ENCODE data around the gene UBE2E2. TPM values are rescaled to one million over a fixed set of nuclear protein-coding genes. Genes with fewer than 3 reads are reported as not detected.
A peak's percentile ranks its signal among the peaks of the same experiment; 100 is the strongest.

UBE2E2 gene
- 10 to 100 TPM; 23.2 to 34.5 TPM for total RNA-seq
- polyA plus RNA-seq (2013, experiment 1 of 2) = 41.5 TPM
- 40.2 TPM for polyA plus RNA-seq (2013, experiment 2 of 2)
- long read RNA-seq, experiment 1, partial matches to known transcripts = 1 of 1 reads
- long read RNA-seq, experiment 1, other reads (novel, unspliced or antisense) = 0 of 1 reads
- long read RNA-seq, experiment 2, partial matches to known transcripts = 1 of 8 reads
- long read RNA-seq, experiment 2, other reads (novel, unspliced or antisense) = 7 of 8 reads
- long read RNA-seq, experiment 3, partial matches to known transcripts = 0 of 2 reads
- long read RNA-seq, experiment 3, other reads (novel, unspliced or antisense) = 1 of 2 reads
- long read RNA-seq, experiment 4 = 0 reads

- peak within 1 kb of the TSS; percentile 40 for H3K27ac ChIP-seq (ENCODE audit: low read depth, low read length)
- H3K36me3 Mint-ChIP-seq (ENCODE audit: low read depth) = no peaks in the 10 kb centered on the region
Measured at GRCh38 chr3:23202921-23203707, at the start of gene UBE2E2. Gene UBE2E2, plus strand, starts transcription at chr3:23203327.

GRCh38 chr3:23153436-23153835 is 49.7 kb upstream of the UBE2E2 start:
- WGBS, 2 experiments (ENCODE audit: insufficient coverage in 1 of 2, insufficient read length in 1 of 2) = 84% methylated on average over 1 of the region's 1 CpG; no CpG with 5 or more reads in 1 of the 2 experiments
- H3K4me3 ChIP-seq (ENCODE audit: low read length) = no peak overlapping the region
- no peak overlapping the region for H3K9ac ChIP-seq (ENCODE audit: extremely low read depth, low read length, poor library complexity, severe bottlenecking)
- TF ChIP-seq CTCF (conservative IDR thresholded peaks at IDR 0.05) = no peak
- Mint-ChIP-seq H3K4me1 (peaks cover 1% of the 10 kb centered on the region), H3K4me3 (no peak overlapping the region), H3K9me3 (peaks cover 10% of the 10 kb centered on the region), H3K36me3 (ENCODE audit: low read depth) (no peaks in the 10 kb centered on the region), H3K27ac (no peak overlapping the region), H3K27me3 (ENCODE audit: insufficient read depth) (no peaks in the 10 kb centered on the region)
- H3K27ac ChIP-seq (ENCODE audit: low read depth, low read length) = no peak overlapping the region
- no peaks in the 10 kb centered on the region for H3K36me3 ChIP-seq (ENCODE audit: control insufficient read depth, insufficient read depth, low read length)
- no peaks in the 10 kb centered on the region for H3K4me1 ChIP-seq (ENCODE audit: control insufficient read depth, insufficient read depth, low read length)
- peaks cover 5% of the 10 kb centered on the region for H3K9me3 ChIP-seq (ENCODE audit: control insufficient read depth, low read length)
- H3K27me3 ChIP-seq (ENCODE audit: control insufficient read depth, insufficient read depth, low read length, poor library complexity, severe bottlenecking) = no peaks in the 10 kb centered on the region
- no peak for DNase-seq

More at GRCh38 chr3:23202921-23203707, at the start of gene UBE2E2:
- peak within 1 kb of the TSS; percentile 78 for H3K4me3 Mint-ChIP-seq
- Histone ChIP-seq H3K27me3 (ENCODE audit: control insufficient read depth, insufficient read depth, low read length, poor library complexity, severe bottlenecking) (peaks cover 22% of the 10 kb centered on the region), H3K9me3 (ENCODE audit: control insufficient read depth, low read length) (no peaks in the 10 kb centered on the region), H3K4me3 (ENCODE audit: low read length) (peak within 1 kb of the TSS; percentile 94), H3K9ac (ENCODE audit: extremely low read depth, low read length, poor library complexity, severe bottlenecking) (peak within 1 kb of the TSS; percentile 74), H3K4me1 (ENCODE audit: control insufficient read depth, insufficient read depth, low read length) (peaks cover 15% of the 10 kb centered on the region), H3K36me3 (ENCODE audit: control insufficient read depth, insufficient read depth, low read length) (no peaks in the 10 kb centered on the region)
- DNase-seq = peak; percentile 91
- H3K27ac Mint-ChIP-seq = peak within 1 kb of the TSS; percentile 60
- peaks cover 28% of the 10 kb centered on the region for H3K4me1 Mint-ChIP-seq
- H3K9me3 Mint-ChIP-seq = no peaks in the 10 kb centered on the region
- peaks cover 43% of the 10 kb centered on the region for H3K27me3 Mint-ChIP-seq (ENCODE audit: insufficient read depth)
- no peak for TF ChIP-seq CTCF (conservative IDR thresholded peaks at IDR 0.05)
- WGBS, 2 experiments (ENCODE audit: insufficient coverage in 1 of 2, insufficient read length in 1 of 2) = 0% methylated on average over 18 to 99 of the region's 101 CpGs

GRCh38 chr3:23157331-23157730 is 45.8 kb upstream of the UBE2E2 start:
- H3K4me3 Mint-ChIP-seq = no peak overlapping the region

More at GRCh38 chr3:23157331-23157730, 45.8 kb upstream of the UBE2E2 start:
- WGBS, 2 experiments (ENCODE audit: insufficient coverage in 1 of 2, insufficient read length in 1 of 2) = 96 to 100% methylated on average over 3 of the region's 3 CpGs
- Histone ChIP-seq H3K27ac (ENCODE audit: low read depth, low read length) (no peak overlapping the region), H3K4me1 (ENCODE audit: control insufficient read depth, insufficient read depth, low read length) (no peaks in the 10 kb centered on the region), H3K36me3 (ENCODE audit: control insufficient read depth, insufficient read depth, low read length) (no peaks in the 10 kb centered on the region), H3K27me3 (ENCODE audit: control insufficient read depth, insufficient read depth, low read length, poor library complexity, severe bottlenecking) (no peaks in the 10 kb centered on the region), H3K4me3 (ENCODE audit: low read length) (no peak overlapping the region), H3K9ac (ENCODE audit: extremely low read depth, low read length, poor library complexity, severe bottlenecking) (no peak overlapping the region), H3K9me3 (ENCODE audit: control insufficient read depth, low read length) (peaks cover 5% of the 10 kb centered on the region)
- Mint-ChIP-seq H3K27me3 (ENCODE audit: insufficient read depth) (no peaks in the 10 kb centered on the region), H3K9me3 (peaks cover 10% of the 10 kb centered on the region), H3K36me3 (ENCODE audit: low read depth) (no peaks in the 10 kb centered on the region), H3K4me1 (peaks cover 3% of the 10 kb centered on the region), H3K27ac (no peak overlapping the region)
- DNase-seq = no peak
- TF ChIP-seq CTCF (conservative IDR thresholded peaks at IDR 0.05) = no peak
